Fibroblast of skin of left biceps (primary cell): ENCODE data around the gene PALLD.

Source experiments
- DNase-seq, 2 experiments: peaks; one replicate each; pipeline ENCODE4 v3.0.0-alpha.2; 2013; ENCODE audit warnings: low read depth in 2 of 2

The PALLD gene

DNA sequence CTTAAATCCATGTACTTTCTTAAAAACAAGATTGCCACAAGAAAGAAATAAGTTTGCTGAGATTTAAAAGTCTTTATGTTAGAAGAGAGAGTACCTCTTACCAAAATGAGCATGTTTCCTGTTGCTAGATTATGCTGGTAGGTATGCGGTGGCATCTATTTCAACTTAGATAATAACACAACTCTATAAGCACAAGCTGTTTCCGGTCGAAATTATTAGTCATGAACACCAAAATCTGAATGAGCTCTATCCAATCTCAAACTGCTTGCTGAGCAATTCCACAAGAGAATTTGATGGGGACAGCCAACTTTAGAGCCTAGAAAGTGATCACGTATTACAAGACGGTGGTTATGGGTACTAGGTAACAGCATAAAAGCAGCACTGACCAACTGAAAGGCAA, 463.9 kb downstream of the PALLD start:
- no peak for DNase-seq

DNA sequence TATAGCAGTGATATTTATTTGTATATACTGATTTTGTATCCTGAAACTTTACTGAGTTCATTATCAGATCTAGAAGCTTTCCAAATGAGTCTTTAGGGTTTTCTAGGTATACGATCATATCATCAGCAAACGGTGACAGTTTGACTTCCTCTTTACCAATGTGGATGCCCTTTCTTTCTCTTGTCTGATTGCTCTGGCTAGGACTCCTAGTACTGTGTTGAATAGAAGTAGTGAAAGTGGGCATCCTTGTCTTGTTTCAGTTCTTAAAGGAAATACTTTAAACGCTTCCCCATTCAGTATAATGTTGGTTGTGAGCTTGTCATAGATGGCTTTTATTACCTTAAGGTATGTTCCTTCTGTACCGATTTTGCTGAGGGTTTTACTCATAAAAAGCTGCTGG, 475.7 kb downstream of the PALLD start:
- no peak for DNase-seq
